PC-3 (cell line): ENCODE measurements around the gene TTC22.

Source experiments
- EZH2 ChIP-seq: fragments of 300-600 bp; sonication (generic); IDR thresholded peaks from one replicate; pipeline ENCODE4 v1.6.1; 2017; ENCODE audit warnings: antibody characterized with exemption, mild to moderate bottlenecking, low read length; ENCODE audit not compliant: unreplicated experiment
- EZH2phosphoT487 ChIP-seq: fragments of 300-600 bp; sonication (generic); IDR thresholded peaks from 2 replicates; pipeline ENCODE4 v1.6.1; 2018; ENCODE audit warnings: mild to moderate bottlenecking, antibody characterized with exemption, low read length, borderline replicate concordance
- TF ChIP-seq, protein P1 (sequence below): fragments of 300-600 bp; sonication (generic); conservative IDR thresholded peaks from 2 replicates; pipeline ENCODE4 v1.5.1; 2017; ENCODE audit warnings: antibody characterized with exemption, low read depth, mild to moderate bottlenecking, low read length

DNA sequence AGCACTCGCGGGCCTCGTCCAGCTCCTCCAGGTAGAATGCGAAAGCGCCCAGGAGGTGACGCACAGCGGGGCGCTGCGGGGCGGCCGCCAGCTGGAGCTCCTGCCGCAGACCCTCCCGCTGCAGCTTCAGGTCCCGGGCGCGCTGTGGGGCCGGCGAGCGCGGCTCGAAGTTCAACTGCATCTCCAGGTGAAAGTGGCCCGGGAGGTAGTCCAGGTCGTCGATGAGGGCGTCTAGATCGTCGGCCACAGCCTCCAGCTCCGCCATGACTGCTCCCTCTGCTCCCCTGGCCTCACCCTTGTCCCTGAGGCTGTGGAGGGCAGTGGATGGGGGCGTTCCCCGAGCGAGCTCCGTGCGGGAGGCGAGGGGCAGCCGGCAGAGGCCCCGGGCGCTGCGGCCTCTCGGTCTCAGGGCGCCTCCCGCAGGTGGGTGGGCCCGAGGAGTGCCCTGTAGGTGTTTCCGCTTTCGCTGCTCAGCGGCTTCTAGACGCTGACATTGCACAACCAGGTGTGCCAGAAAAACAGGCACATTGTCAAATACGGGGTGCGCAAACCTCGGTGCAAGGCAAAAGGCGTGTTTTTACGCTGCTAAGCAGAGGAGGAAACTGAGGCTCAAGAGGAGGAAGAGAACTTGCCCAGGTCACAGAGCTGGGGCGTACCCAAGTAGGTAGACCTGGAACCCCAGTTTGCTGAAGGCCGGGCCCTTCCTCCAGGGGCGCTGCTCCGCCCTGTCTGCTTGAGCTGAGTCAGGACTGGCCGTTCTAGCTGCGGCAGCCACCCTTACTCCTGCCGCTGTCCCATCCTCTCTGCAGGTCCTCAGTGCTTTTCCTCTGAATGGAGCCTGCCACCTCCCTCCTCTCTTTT, at the start of gene TTC22:
- TF ChIP-seq, protein P1, sequence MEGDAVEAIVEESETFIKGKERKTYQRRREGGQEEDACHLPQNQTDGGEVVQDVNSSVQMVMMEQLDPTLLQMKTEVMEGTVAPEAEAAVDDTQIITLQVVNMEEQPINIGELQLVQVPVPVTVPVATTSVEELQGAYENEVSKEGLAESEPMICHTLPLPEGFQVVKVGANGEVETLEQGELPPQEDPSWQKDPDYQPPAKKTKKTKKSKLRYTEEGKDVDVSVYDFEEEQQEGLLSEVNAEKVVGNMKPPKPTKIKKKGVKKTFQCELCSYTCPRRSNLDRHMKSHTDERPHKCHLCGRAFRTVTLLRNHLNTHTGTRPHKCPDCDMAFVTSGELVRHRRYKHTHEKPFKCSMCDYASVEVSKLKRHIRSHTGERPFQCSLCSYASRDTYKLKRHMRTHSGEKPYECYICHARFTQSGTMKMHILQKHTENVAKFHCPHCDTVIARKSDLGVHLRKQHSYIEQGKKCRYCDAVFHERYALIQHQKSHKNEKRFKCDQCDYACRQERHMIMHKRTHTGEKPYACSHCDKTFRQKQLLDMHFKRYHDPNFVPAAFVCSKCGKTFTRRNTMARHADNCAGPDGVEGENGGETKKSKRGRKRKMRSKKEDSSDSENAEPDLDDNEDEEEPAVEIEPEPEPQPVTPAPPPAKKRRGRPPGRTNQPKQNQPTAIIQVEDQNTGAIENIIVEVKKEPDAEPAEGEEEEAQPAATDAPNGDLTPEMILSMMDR = peak; percentile 75
- TF ChIP-seq EZH2 (no peak), EZH2phosphoT487 (no peak)
